Stomach (tissue), 9 donors: Measurements from ENCODE around the gene COL4A1. TPM values are rescaled to one million over a fixed set of nuclear protein-coding genes. Genes with fewer than 3 reads are reported as not detected.

Experiments used
- DNase-seq, 2 donors: peaks; one replicate each; pipeline versions ENCODE4 v3.0.0 to v3.0.0-alpha.2; 2013 to 2019
- H3K27ac ChIP-seq, 5 donors: fragments of 200-600 bp in 4 of 5; sonication (generic) in 4 of 5; one replicate each; pipeline ENCODE4 v1.5.1; 2013 to 2019; ENCODE audit warnings: mild to moderate bottlenecking in 1 of 5, moderate library complexity in 1 of 5
- H3K27me3 ChIP-seq, 3 donors: fragments of 200-600 bp; sonication (generic); one replicate each; pipeline ENCODE4 v1.5.1; 2017 to 2019; ENCODE audit warnings: mixed run types in 1 of 3
- H3K36me3 ChIP-seq, 4 donors: fragments of 200-600 bp; sonication (generic); 1 replicate in 3 of 4; 2 replicates in 1 of 4; pipeline ENCODE4 v1.5.1; 2016 to 2019
- H3K4me1 ChIP-seq, 4 donors: fragments of 200-600 bp; sonication (generic); one replicate each; pipeline ENCODE4 v1.5.1; 2016 to 2019
- H3K4me3 ChIP-seq, 4 donors: fragments of 200-600 bp; sonication (generic) in 3 of 4; one replicate each; pipeline ENCODE4 v1.5.1; 2016 to 2019; ENCODE audit warnings: mild to moderate bottlenecking in 1 of 4
- H3K9me3 ChIP-seq, 4 donors: fragments of 200-600 bp; sonication (generic); one replicate each; pipeline ENCODE4 v1.5.1; 2016 to 2019
- EP300 ChIP-seq: sonication (generic); formaldehyde crosslinking; IDR thresholded peaks from one replicate; pipeline ENCODE4 v1.6.1; 2017; ENCODE audit warnings: antibody characterized with exemption
- POLR2A ChIP-seq, 4 donors: fragments of 450-650 bp; IDR thresholded peaks; one replicate each; pipeline ENCODE4 v1.6.1; 2016; ENCODE audit warnings: antibody characterized with exemption in 4 of 4, control low read depth in 2 of 4, mild to moderate bottlenecking in 1 of 4, moderate library complexity in 1 of 4
- POLR2AphosphoS5 ChIP-seq, 3 donors: sonication (generic); formaldehyde crosslinking; IDR thresholded peaks; one replicate each; pipeline ENCODE4 v1.6.1; 2016; ENCODE audit warnings: antibody characterized with exemption in 3 of 3
- WGBS, 5 donors: extraction: QIAGEN DNeasy Blood & Tissue Kit in 3 of 5; methylation state at CpG; one replicate each; pipeline versions ENCODE4 v1.1.5 to v1.1.7; 2013 to 2018; 5-methylcytosine and 5-hydroxymethylcytosine counted together
- intact Hi-C: fragments of 100-400 bp; cut with DNase I; formaldehyde crosslinking; loops from one replicate; pipeline ENCODE4 v1.15.1; 2023; ENCODE audit warnings: low total_unique reads
- polyA plus RNA-seq, 3 donors: library from polyadenylated mRNA; stranded (reverse); fragments of 200-250 nt; gene quantifications; one replicate each; pipeline ENCODE4 v1.2.3, GENCODE V29; 2013
- total RNA-seq, 5 donors: library from RNA; depleted of rRNA; stranded (reverse); fragments of >200 nt; gene quantifications; one replicate each; pipeline versions ENCODE4 v1.1.0 to v1.2.3, GENCODE V29; 2014 to 2016
- TF ChIP-seq, protein P1 (sequence below), 7 experiments: fragments of 450-650 bp in 4 of 7; fragments of 200-600 bp in 3 of 7; sonication (generic) in 3 of 7; IDR thresholded peaks; one replicate each; pipeline ENCODE4 v1.5.1; 2016 to 2019; ENCODE audit warnings: antibody characterized with exemption in 7 of 7, control low read depth in 2 of 7, mild to moderate bottlenecking in 1 of 7
- donor health status: healthy with polysubstance abuse.
- donor health status: Bipolar disorder and iron deficiency.
- donor health status: healthy.

COL4A1 gene
- total and polyA plus RNA-seq, 8 donors, result 18.8 to 798 (median 133) TPM

- Histone ChIP-seq H3K9me3 (no peaks in the 10 kb centered on the region), H3K27me3 (peaks cover 0 to 37% (median under 1%) of the 10 kb centered on the region in 3 donors), H3K36me3 (no peaks in the 10 kb centered on the region), H3K4me3 (no peak overlapping the region), H3K27ac (no peak overlapping the region), H3K4me1 (peaks cover 0 to 18% (median 13%) of the 10 kb centered on the region in 4 donors)
- WGBS, 5 donors, result 81 to 86% (median 84%) methylated on average over 14 to 19 of the region's 19 CpGs
- DNase-seq, result no peak
- TF ChIP-seq, protein P1, sequence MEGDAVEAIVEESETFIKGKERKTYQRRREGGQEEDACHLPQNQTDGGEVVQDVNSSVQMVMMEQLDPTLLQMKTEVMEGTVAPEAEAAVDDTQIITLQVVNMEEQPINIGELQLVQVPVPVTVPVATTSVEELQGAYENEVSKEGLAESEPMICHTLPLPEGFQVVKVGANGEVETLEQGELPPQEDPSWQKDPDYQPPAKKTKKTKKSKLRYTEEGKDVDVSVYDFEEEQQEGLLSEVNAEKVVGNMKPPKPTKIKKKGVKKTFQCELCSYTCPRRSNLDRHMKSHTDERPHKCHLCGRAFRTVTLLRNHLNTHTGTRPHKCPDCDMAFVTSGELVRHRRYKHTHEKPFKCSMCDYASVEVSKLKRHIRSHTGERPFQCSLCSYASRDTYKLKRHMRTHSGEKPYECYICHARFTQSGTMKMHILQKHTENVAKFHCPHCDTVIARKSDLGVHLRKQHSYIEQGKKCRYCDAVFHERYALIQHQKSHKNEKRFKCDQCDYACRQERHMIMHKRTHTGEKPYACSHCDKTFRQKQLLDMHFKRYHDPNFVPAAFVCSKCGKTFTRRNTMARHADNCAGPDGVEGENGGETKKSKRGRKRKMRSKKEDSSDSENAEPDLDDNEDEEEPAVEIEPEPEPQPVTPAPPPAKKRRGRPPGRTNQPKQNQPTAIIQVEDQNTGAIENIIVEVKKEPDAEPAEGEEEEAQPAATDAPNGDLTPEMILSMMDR (IDR thresholded peaks at IDR 0.05), result no peak
- TF ChIP-seq POLR2A (IDR thresholded peaks at IDR 0.05), result no peak
- no peak for TF ChIP-seq EP300
- no peak for TF ChIP-seq POLR2AphosphoS5 (IDR thresholded peaks at IDR 0.05)
- intact Hi-C loops, result no loop called here
These were observed 183.7 kb downstream of the COL4A1 start for GRCh38 chr13:110123041-110123809.

GRCh38 chr13:110121422-110122083, 185.4 kb downstream of the COL4A1 start:
- intact Hi-C loops, result no loop called here
- no peak overlapping the region for H3K4me3 ChIP-seq
- no peak for DNase-seq
- peaks cover 0 to 54% (median 11%) of the 10 kb centered on the region in 3 donors for H3K27me3 ChIP-seq
- peaks cover 0 to 11% (median 9%) of the 10 kb centered on the region in 4 donors for H3K4me1 ChIP-seq
- H3K9me3 ChIP-seq, result no peaks in the 10 kb centered on the region
- H3K27ac ChIP-seq, result no peak overlapping the region
- H3K36me3 ChIP-seq, result no peaks in the 10 kb centered on the region
- TF ChIP-seq POLR2AphosphoS5 (IDR thresholded peaks at IDR 0.05) (no peak), EP300 (no peak), POLR2A (IDR thresholded peaks at IDR 0.05) (no peak)
- TF ChIP-seq, protein P1 (IDR thresholded peaks at IDR 0.05), result no peak
- 39 to 69% (median 48%) methylated on average over 6 of the region's 6 CpGs for WGBS, 5 donors

- WGBS, 5 donors, result 71 to 80% (median 75%) methylated on average over 11 to 18 of the region's 18 CpGs
- TF ChIP-seq, protein P1 (IDR thresholded peaks at IDR 0.05), result no peak
- TF ChIP-seq POLR2A (IDR thresholded peaks at IDR 0.05) (no peak), POLR2AphosphoS5 (IDR thresholded peaks at IDR 0.05) (no peak), EP300 (no peak)
- no peaks in the 10 kb centered on the region for H3K9me3 ChIP-seq
- no peaks in the 10 kb centered on the region for H3K36me3 ChIP-seq
- peaks cover 0 to 51% (median 11%) of the 10 kb centered on the region in 3 donors for H3K27me3 ChIP-seq
- intact Hi-C loops, result loop anchor here (10.0 kb wide), 1 partner anchor 1165 kb away; no protein-coding TSS in a partner anchor
- H3K27ac ChIP-seq, result no peak overlapping the region
- H3K4me1 ChIP-seq, result peaks cover 0 to 4% (median 1%) of the 10 kb centered on the region in 4 donors
- no peak for DNase-seq
- H3K4me3 ChIP-seq, result no peak overlapping the region
These were observed 186.7 kb downstream of the COL4A1 start for GRCh38 chr13:110119935-110120905.

DNA sequence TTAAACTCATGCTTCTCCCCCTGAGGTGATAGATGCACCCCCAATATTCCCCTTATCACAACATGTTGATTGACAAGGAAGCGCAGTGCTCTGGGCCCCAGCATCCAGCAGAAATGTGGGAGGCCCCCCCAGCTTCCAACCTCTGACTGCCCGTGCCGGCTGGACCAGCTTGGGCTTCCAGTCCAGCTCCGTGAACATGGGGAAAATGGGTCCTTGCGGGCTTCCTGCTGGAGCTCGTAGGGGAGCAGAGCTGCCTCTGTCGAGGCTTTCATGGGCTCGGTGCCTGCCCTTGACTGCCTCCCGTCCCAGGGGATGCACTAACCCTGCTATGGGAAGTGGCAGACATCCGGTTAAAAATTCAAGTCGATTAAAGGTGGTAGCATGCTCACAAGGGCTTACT, 188.9 kb downstream of the COL4A1 start:
- intact Hi-C loops, result loop anchor here (10.0 kb wide), 1 partner anchor 1163 kb away; no protein-coding TSS in a partner anchor
- Histone ChIP-seq H3K36me3 (no peaks in the 10 kb centered on the region), H3K4me1 (peaks cover 0 to 4% (median 1%) of the 10 kb centered on the region in 4 donors), H3K27ac (no peak overlapping the region), H3K27me3 (peaks cover 0 to 40% (median 11%) of the 10 kb centered on the region in 3 donors), H3K9me3 (no peaks in the 10 kb centered on the region), H3K4me3 (no peak overlapping the region)
- WGBS, 5 donors, result 67 to 85% (median 82%) methylated on average over 11 of the region's 11 CpGs
- TF ChIP-seq POLR2AphosphoS5 (IDR thresholded peaks at IDR 0.05), result no peak
- TF ChIP-seq, protein P1 (IDR thresholded peaks at IDR 0.05), result no peak
- no peak for TF ChIP-seq POLR2A (IDR thresholded peaks at IDR 0.05)
- TF ChIP-seq EP300, result no peak
- DNase-seq, result no peak
